A673 (cell line): ENCODE measurements around the gene DGKQ. TPM values are rescaled to one million over a fixed set of nuclear protein-coding genes. Genes with fewer than 3 reads are reported as not detected.

Source experiments
- BruUV-seq: library from RNA; stranded (reverse); fragments of 400-500 nt; replicated peaks from 2 replicates; lab custom pipeline; 2021; lab: Mats Ljungman, UMichigan
- CTCF ChIA-PET: fragments of 300-600 bp; sonication (Branson Sonifier 250); formaldehyde crosslinking; loops from one replicate; lab custom pipeline; 2022; ENCODE audit warnings: antibody characterized with exemption; lab: Charles Lee
- POLR2A ChIA-PET: fragments of 300-600 bp; sonication (Branson Sonifier 250); formaldehyde crosslinking; loops from one replicate; lab custom pipeline; 2022; ENCODE audit warnings: antibody characterized with exemption; ENCODE audit not compliant: low non-redundant PET; lab: Charles Lee
- DNase-seq: peaks from one replicate; pipeline ENCODE4 v3.0.0-alpha.2; 2015; ENCODE audit warnings: low spot score
- H3K27ac ChIP-seq: fragments of 200-600 bp; sonication (generic); 2 replicates; pipeline ENCODE4 v1.5.1; 2016; ENCODE audit warnings: mixed run types, low read depth, mild to moderate bottlenecking, mixed read lengths, antibody characterized with exemption, low read length; ENCODE audit not compliant: poor library complexity, severe bottlenecking
- H3K27me3 ChIP-seq: fragments of 200-600 bp; sonication (generic); replicated peaks from 2 replicates; pipeline ENCODE4 v1.6.1; 2017; ENCODE audit warnings: mixed run types, low read depth, mild to moderate bottlenecking, mixed read lengths, antibody characterized with exemption, low read length; ENCODE audit not compliant: insufficient read depth, poor library complexity
- H3K36me3 ChIP-seq: fragments of 200-600 bp; sonication (generic); 2 replicates; pipeline ENCODE4 v1.6.1; 2016; ENCODE audit warnings: mixed run types, mild to moderate bottlenecking, mixed read lengths, antibody characterized with exemption, low read length; ENCODE audit not compliant: insufficient read depth, poor library complexity, severe bottlenecking
- H3K4me1 ChIP-seq: fragments of 200-600 bp; sonication (generic); 2 replicates; pipeline ENCODE4 v1.6.1; 2017; ENCODE audit warnings: mixed run types, mild to moderate bottlenecking, mixed read lengths, antibody characterized with exemption, low read length; ENCODE audit not compliant: insufficient read depth, poor library complexity, severe bottlenecking
- H3K4me3 ChIP-seq: fragments of 200-600 bp; sonication (generic); 2 replicates; pipeline ENCODE4 v1.5.1; 2016; ENCODE audit warnings: low read depth, mixed run types, mild to moderate bottlenecking, mixed read lengths, low read length; ENCODE audit not compliant: poor library complexity, severe bottlenecking
- H3K9me3 ChIP-seq: fragments of 200-600 bp; sonication (generic); 2 replicates; pipeline ENCODE4 v1.6.1; 2016; ENCODE audit warnings: mixed run types, low read depth, mild to moderate bottlenecking, mixed read lengths, antibody characterized with exemption, low read length; ENCODE audit not compliant: poor library complexity, severe bottlenecking
- EZH2 ChIP-seq: fragments of 200-600 bp; sonication (generic); IDR thresholded peaks from 2 replicates; pipeline ENCODE4 v1.6.1; 2017; ENCODE audit warnings: borderline replicate concordance, low read depth, mild to moderate bottlenecking, mixed read lengths, antibody characterized with exemption, low read length; ENCODE audit not compliant: poor library complexity, severe bottlenecking
- intact Hi-C: fragments of 100-400 bp; cut with micrococcal nuclease; formaldehyde crosslinking; loops from one replicate; pipeline ENCODE4 v1.10.0; 2022; ENCODE audit not compliant: unreplicated experiment
- total RNA-seq: library from RNA; stranded (reverse); gene quantifications from 2 replicates; pipeline ENCODE4 v1.2.3, GENCODE V29; 2021
- TF ChIP-seq, protein P1 (sequence below): fragments of 300-800, 200-600 bp; sonication (generic); conservative IDR thresholded peaks from 2 replicates; pipeline ENCODE4 v1.5.1; 2017; ENCODE audit warnings: low read depth, mild to moderate bottlenecking, antibody characterized with exemption, low read length, moderate library complexity, mixed read lengths

Gene DGKQ
- total RNA-seq, 1 experiment from 2014 or later, result 8.8 TPM

DNA sequence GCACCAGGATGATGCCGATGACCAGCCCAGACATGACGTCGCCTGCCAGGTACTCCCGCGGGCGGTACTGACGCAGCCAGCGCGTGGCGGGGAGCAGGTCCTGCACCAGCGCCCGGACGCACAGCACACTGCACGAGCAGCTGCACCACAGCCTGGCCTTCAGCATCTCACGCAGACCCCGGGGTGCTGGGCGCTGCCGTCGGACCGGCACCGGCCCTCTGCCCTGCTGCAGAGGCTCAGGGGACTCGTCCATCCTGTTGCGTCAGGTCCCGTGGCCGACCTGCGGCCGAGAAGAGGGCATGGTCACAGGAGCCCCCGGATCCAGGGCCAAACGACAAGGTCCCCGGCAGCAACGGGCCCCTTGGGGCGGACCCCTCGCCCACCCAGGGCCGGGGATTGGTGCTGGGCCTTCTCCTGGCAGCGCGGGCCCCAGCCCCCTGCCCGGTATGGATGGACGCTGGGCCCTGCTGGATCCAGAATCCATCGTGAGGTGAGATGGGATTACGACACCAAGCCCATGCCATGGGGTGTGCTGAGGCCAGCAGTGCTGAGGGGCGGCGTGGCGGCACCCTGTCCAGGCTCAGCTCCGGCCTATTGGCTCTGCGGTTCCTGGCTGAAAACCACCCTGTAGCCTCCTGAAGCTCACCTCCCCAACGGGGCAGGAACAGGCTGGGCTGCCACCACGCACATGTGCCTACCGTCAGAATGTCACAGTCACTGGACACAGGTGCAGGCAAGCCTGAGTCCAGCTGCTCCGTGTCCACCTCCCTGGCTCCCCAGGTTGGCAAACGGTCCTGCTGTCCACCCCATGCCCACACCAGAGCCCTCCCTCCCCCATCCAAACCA lies 18.3 kb upstream of the DGKQ start:
- no peaks in the 10 kb centered on the region for H3K36me3 ChIP-seq
- intact Hi-C loops, result no loop called here
- H3K4me1 ChIP-seq, result no peaks in the 10 kb centered on the region
- TF ChIP-seq EZH2, result no peak
- TF ChIP-seq, protein P1, sequence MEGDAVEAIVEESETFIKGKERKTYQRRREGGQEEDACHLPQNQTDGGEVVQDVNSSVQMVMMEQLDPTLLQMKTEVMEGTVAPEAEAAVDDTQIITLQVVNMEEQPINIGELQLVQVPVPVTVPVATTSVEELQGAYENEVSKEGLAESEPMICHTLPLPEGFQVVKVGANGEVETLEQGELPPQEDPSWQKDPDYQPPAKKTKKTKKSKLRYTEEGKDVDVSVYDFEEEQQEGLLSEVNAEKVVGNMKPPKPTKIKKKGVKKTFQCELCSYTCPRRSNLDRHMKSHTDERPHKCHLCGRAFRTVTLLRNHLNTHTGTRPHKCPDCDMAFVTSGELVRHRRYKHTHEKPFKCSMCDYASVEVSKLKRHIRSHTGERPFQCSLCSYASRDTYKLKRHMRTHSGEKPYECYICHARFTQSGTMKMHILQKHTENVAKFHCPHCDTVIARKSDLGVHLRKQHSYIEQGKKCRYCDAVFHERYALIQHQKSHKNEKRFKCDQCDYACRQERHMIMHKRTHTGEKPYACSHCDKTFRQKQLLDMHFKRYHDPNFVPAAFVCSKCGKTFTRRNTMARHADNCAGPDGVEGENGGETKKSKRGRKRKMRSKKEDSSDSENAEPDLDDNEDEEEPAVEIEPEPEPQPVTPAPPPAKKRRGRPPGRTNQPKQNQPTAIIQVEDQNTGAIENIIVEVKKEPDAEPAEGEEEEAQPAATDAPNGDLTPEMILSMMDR, result no peak
- no peak overlapping the region for H3K4me3 ChIP-seq
- ChIA-PET CTCF (no interaction called here), POLR2A (no interaction called here)
- DNase-seq, result no peak
- no TSS peak for BruUV-seq
- peaks cover 7% of the 10 kb centered on the region for H3K27me3 ChIP-seq
- H3K27ac ChIP-seq, result no peak overlapping the region
- H3K9me3 ChIP-seq, result no peaks in the 10 kb centered on the region

DNA sequence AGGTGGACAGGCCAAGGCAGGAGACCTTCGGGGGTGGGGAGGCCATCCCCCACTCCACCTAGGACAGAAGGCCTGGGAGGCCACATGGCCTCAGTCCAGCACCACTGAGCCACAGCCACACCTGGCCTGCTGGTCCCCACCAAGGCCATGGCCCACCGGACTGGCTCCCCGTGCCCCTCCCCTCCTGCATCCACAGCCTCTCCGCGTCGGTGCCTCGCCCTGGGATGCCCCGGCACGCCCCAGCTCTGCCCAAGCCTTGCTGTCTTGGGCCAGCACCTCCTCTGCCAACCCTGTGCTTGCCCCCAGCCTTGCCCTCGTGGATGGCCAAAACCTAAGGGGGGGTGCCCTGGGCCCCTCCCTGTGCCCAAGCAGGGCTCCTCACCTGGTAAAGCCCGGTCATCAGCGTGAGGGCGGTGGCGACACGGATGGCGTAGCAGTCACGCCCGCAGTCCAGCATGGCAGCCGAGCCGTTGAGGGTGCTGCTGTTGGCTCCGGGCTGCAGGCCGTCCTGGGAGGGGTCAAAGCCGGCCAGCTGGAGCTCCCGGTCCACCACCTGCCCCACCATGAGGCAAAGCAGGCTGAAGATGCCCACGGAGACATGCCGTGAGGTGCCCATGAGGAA lies 17.5 kb upstream of the DGKQ start:
- ChIA-PET POLR2A (no interaction called here), CTCF (no interaction called here)
- H3K9me3 ChIP-seq, result no peaks in the 10 kb centered on the region
- intact Hi-C loops, result no loop called here
- BruUV-seq, result no TSS peak
- H3K27me3 ChIP-seq, result no peaks in the 10 kb centered on the region
- no peak overlapping the region for H3K27ac ChIP-seq
- H3K36me3 ChIP-seq, result no peaks in the 10 kb centered on the region
- H3K4me1 ChIP-seq, result peaks cover 5% of the 10 kb centered on the region
- no peak overlapping the region for H3K4me3 ChIP-seq
- no peak for TF ChIP-seq EZH2
- TF ChIP-seq, protein P1, result no peak
- no peak for DNase-seq

GRCh38 chr4:989722-990471 lies 16.5 kb upstream of the DGKQ start:
- H3K9me3 ChIP-seq, result no peaks in the 10 kb centered on the region
- no peak for DNase-seq
- peaks cover 8% of the 10 kb centered on the region for H3K4me1 ChIP-seq
- intact Hi-C loops, result loop anchor here (10.0 kb wide), 1 partner anchor 245 kb away; no protein-coding TSS in a partner anchor
- ChIA-PET CTCF (no interaction called here), POLR2A (no interaction called here)
- H3K36me3 ChIP-seq, result no peaks in the 10 kb centered on the region
- TF ChIP-seq, protein P1, result no peak
- no peak for TF ChIP-seq EZH2
- H3K27ac ChIP-seq, result no peak overlapping the region
- no TSS peak for BruUV-seq
- no peak overlapping the region for H3K4me3 ChIP-seq
- H3K27me3 ChIP-seq, result no peaks in the 10 kb centered on the region
